Measurements from ENCODE around the gene TSPAN19.

- no peak for TF ChIP-seq CTCF (IDR thresholded peaks at IDR 0.05; ENCODE audit: low read depth, low read length, poor library complexity, severe bottlenecking)
- no peak for TF ChIP-seq EZH2phosphoT487 (IDR thresholded peaks at IDR 0.05; ENCODE audit: borderline replicate concordance, low read length)
Observed at GRCh38 chr12:85000729-85001128, 35.3 kb downstream of the TSPAN19 start.

Data from DOHH2 (cell line).